Esophagus squamous epithelium (tissue), 4 donors: Measurements from ENCODE around the gene RAB40C.

Experiments used
- CTCF ChIP-seq, 6 experiments: fragments of 450-650 bp in 4 of 6; fragments of 200-600 bp in 2 of 6; sonication (generic) in 2 of 6; IDR thresholded peaks; one replicate each; pipeline ENCODE4 v1.5.1; 2016 to 2019; ENCODE audit warnings: antibody characterized with exemption in 6 of 6, mild to moderate bottlenecking in 4 of 6, moderate library complexity in 4 of 6
- POLR2A ChIP-seq, 4 donors: fragments of 450-650 bp; IDR thresholded peaks; one replicate each; pipeline ENCODE4 v1.6.1; 2017; ENCODE audit warnings: antibody characterized with exemption in 4 of 4, mild to moderate bottlenecking in 4 of 4, moderate library complexity in 3 of 4

GRCh38 chr16:572865-573650 lies 16.8 kb upstream of the RAB40C start:
- no peak for TF ChIP-seq CTCF (IDR thresholded peaks at IDR 0.05)
- TF ChIP-seq POLR2A (IDR thresholded peaks at IDR 0.05): no peak
